ENCODE data around the gene TBC1D22A. TPM values are rescaled to one million over a fixed set of nuclear protein-coding genes. Genes with fewer than 3 reads are reported as not detected.

The TBC1D22A gene
- total RNA-seq, 2 experiments from 2014 or later: 36.0 to 38.0 TPM

DNA sequence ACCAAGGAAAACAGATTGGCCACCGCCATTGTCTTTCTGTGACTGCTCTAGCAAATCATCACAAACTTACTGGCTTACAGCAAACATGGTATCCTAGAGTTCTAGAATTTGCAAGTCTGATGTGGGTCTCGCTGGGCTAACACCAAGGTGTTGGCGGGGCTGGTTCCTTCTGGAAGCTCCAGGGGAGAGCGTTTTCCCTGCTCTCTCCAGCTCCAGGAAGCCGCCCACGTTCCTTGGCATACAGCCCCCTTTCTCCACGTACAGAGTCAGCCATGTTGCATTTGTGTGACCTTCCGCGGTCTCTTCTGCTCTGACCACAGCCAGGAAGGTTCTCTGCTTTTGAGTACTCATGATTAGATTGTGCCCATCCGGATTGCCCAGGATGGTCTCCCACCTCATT lies 27.5 kb downstream of the TBC1D22A start:
- peak overlapping the region; percentile 73 for H3K4me3 Mint-ChIP-seq
- CTCF ChIA-PET: no interaction called here

DNA sequence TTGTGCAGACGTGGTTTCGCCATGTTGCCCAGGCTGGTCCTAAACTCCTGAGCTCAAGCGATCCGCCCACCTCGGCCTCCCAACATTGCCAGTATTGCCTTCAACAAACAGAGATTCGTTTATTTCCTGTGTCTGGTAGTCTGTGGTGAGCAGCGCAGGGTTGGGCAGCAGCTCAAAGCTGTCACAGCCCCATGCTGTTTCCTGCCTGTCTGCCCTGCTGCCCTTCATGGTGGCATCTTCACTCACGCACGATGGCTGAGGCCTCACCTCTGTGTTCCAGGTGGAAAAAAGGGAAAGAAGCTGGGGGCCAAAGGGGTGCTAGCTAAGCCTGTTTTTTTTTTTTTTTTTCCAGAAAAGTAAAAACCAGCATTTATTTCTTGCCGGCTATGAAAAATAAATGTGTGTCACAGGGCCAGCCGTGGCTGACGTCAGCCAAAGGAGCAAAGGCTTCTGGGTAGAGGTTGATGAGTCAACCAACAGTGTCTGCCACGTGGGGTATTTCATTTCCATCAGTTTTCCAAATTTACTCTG lies 28.8 kb downstream of the TBC1D22A start:
- Mint-ChIP-seq H3K4me3 (peak overlapping the region; percentile 73), H3K27me3 (no peaks in the 10 kb centered on the region), H3K9me3 (ENCODE audit: low read depth) (no peaks in the 10 kb centered on the region), H3K36me3 (ENCODE audit: low read depth) (peaks cover 24% of the 10 kb centered on the region), H3K4me1 (peaks cover 51% of the 10 kb centered on the region), H3K27ac (peak overlapping the region; percentile 96)
- CTCF ChIA-PET: interaction anchor here (0.7 to 2.2 kb wide), 6 partner anchors 9 to 129 kb away, joined by 3 to 35 read pairs (median 3); partner anchors contain the start of gene TBC1D22A
- POLR2A ChIA-PET: interaction anchor here (0.7 to 1.4 kb wide), 4 partner anchors 11 to 76 kb away, joined by 3 to 5 read pairs (median 3); no protein-coding TSS in a partner anchor
- ATAC-seq: peak; percentile 93
- intact Hi-C loops (cut with DNase I, micrococcal nuclease): loop anchor here (1.0 kb wide), 4 partner anchors 17 to 117 kb away; partner anchors contain the start of genes TBC1D22A (in 2 of the 2) and CERK (in 1 of the 2)
- peak; percentile 88 for DNase-seq

More for the DNA sequence above, 27.5 kb downstream of the TBC1D22A start:
- H3K4me1 Mint-ChIP-seq: peaks cover 51% of the 10 kb centered on the region
- DNase-seq (no peak), ATAC-seq (no peak)
- peak overlapping the region; percentile 96 for H3K27ac Mint-ChIP-seq
- POLR2A ChIA-PET: interaction anchor here (1.4 kb wide), 1 partner anchor 10 kb away, joined by 3 read pairs; no protein-coding TSS in a partner anchor
- H3K9me3 Mint-ChIP-seq (ENCODE audit: low read depth): no peaks in the 10 kb centered on the region
- H3K36me3 Mint-ChIP-seq (ENCODE audit: low read depth): peaks cover 22% of the 10 kb centered on the region
- intact Hi-C loops (cut with DNase I, micrococcal nuclease): no loop called here
- no peaks in the 10 kb centered on the region for H3K27me3 Mint-ChIP-seq

DNA sequence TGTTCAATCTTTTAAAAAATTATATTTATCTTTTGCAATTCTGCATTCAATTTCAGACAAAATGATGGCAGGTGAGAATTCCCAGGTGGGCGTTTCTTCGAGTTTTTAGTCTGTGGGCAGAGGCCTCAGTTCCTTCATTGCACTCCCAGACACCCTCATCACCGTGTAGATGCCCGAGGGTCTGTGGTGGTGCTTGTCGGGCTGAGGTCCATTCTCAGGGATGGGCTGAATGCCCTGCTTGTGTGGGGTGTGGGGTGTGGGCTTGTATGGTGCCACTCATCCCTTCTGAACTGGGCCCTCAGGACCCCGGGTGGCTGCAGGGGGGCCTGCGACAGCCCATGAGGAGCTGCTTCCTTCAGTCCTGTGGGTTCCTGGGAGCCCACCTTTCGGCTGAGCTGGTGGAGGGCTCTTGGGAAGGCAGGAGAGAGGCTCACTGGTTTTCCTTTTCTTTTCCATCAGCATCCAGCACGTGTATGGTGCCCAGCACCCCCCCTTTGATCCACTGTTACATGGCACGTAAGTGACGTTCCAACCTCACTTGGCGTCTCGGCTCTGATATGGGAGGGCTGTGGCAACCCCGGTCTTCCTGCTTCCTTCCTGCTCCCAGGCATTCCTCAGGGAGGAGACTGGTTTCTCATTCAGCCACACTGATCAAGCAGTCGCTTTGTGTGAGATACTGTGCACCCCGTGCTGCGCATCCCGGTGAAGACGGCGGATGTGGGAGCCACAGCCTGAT lies 29.8 kb downstream of the TBC1D22A start:
- no peaks in the 10 kb centered on the region for H3K9me3 Mint-ChIP-seq (ENCODE audit: low read depth)
- intact Hi-C loops (cut with DNase I, micrococcal nuclease): no loop called here
- POLR2A ChIA-PET: interaction anchor here (0.7 to 1.4 kb wide), 3 partner anchors 9 to 77 kb away, joined by 3 to 5 read pairs (median 3); no protein-coding TSS in a partner anchor
- H3K4me3 Mint-ChIP-seq: peak overlapping the region; percentile 73
- peaks cover 51% of the 10 kb centered on the region for H3K4me1 Mint-ChIP-seq
- peak overlapping the region; percentile 96 for H3K27ac Mint-ChIP-seq
- no peaks in the 10 kb centered on the region for H3K27me3 Mint-ChIP-seq
- CTCF ChIA-PET: interaction anchor here (0.9 to 2.2 kb wide), 4 partner anchors 8 to 30 kb away, joined by 3 to 35 read pairs (median 3); partner anchors contain the start of gene TBC1D22A
- peaks cover 26% of the 10 kb centered on the region for H3K36me3 Mint-ChIP-seq (ENCODE audit: low read depth)
- no peak for DNase-seq
- no peak for ATAC-seq

DNA sequence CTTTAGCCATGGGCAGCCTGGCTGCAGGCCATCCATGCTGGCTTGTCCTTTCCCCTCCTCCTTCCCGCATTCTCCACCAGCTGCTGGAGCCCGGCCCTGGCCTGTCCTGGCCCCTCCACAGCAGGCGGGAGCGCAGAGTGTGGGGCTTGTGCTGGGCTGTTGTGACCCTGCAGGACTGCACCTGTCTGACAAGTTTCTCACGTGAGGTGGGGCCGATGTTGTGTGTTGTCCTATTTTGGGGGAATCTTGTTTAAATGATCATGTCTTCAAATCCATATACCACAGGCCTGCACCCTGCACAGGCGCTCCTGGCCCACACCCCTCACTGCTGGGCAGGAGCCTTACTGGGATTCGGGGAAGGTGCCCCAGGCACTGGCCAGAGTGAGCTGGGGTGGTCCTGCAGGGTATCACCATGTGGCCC lies 30.4 kb downstream of the TBC1D22A start:
- H3K4me3 Mint-ChIP-seq: no peak overlapping the region
- no peak for DNase-seq
- no peak for ATAC-seq
- no peaks in the 10 kb centered on the region for H3K9me3 Mint-ChIP-seq (ENCODE audit: low read depth)
- H3K36me3 Mint-ChIP-seq (ENCODE audit: low read depth): peaks cover 28% of the 10 kb centered on the region
- H3K4me1 Mint-ChIP-seq: peaks cover 45% of the 10 kb centered on the region
- intact Hi-C loops (cut with DNase I, micrococcal nuclease): no loop called here
- ChIA-PET CTCF (interaction anchor here (0.9 to 2.2 kb wide), 2 partner anchors 10 to 12 kb away, joined by 3 to 35 read pairs; no protein-coding TSS in a partner anchor), POLR2A (no interaction called here)
- H3K27ac Mint-ChIP-seq: peak overlapping the region; percentile 96
- H3K27me3 Mint-ChIP-seq: no peaks in the 10 kb centered on the region

DNA sequence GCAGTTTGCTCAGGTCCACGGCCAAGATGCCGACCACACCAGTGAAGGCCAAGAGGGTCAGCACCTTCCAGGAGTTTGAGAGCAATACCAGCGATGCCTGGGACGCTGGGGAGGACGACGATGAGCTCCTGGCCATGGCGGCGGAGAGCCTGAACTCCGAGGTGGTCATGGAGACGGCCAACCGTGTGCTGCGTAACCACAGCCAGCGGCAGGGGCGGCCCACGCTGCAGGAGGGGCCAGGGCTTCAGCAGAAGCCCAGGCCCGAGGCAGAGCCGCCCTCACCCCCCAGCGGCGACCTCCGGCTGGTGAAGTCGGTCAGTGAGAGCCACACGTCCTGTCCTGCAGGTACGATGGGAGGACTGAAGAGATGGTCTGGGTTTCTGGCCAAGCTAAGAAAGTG lies 31.0 kb downstream of the TBC1D22A start:
- intact Hi-C loops (cut with DNase I, micrococcal nuclease): no loop called here

DNA sequence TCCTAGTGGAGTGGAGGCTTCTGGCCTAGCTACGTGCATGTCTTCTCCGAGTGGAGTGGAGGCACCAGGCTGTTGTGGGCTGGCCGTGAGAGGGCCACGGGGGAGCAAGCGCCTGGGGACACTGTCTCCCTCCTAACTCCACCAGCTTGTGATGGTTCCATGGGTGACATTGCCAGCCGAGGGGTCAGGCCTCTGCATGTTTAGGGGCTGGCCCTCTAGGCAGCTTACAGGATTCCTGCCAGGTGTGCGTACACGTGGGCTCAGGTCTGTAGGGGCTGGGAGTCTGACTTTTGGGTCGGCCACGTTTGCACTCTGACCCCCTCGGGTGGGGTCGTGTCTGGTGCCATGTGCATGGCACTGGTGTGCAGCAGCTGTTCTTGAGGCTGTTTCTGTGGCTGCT lies 31.6 kb downstream of the TBC1D22A start:
- ATAC-seq (no peak), DNase-seq (no peak)
- Mint-ChIP-seq H3K9me3 (ENCODE audit: low read depth) (no peaks in the 10 kb centered on the region), H3K27me3 (no peaks in the 10 kb centered on the region), H3K4me1 (peaks cover 36% of the 10 kb centered on the region), H3K36me3 (ENCODE audit: low read depth) (peaks cover 35% of the 10 kb centered on the region), H3K27ac (no peak overlapping the region), H3K4me3 (no peak overlapping the region)
- ChIA-PET CTCF (interaction anchor here (0.6 to 2.1 kb wide), 6 partner anchors 10 to 192 kb away, joined by 3 to 8 read pairs (median 4); partner anchors contain the start of gene TBC1D22A), POLR2A (no interaction called here)
- intact Hi-C loops (cut with DNase I, micrococcal nuclease): no loop called here

More for the DNA sequence above, 31.0 kb downstream of the TBC1D22A start:
- no peaks in the 10 kb centered on the region for H3K27me3 Mint-ChIP-seq
- H3K4me3 Mint-ChIP-seq: no peak overlapping the region
- ChIA-PET POLR2A (no interaction called here), CTCF (interaction anchor here (0.8 to 2.1 kb wide), 3 partner anchors 18 to 32 kb away, joined by 3 to 6 read pairs (median 3); partner anchors contain the start of gene TBC1D22A)
- peak overlapping the region; percentile 51 for H3K27ac Mint-ChIP-seq
- DNase-seq: no peak
- no peaks in the 10 kb centered on the region for H3K9me3 Mint-ChIP-seq (ENCODE audit: low read depth)
- peaks cover 40% of the 10 kb centered on the region for H3K4me1 Mint-ChIP-seq
- no peak for ATAC-seq
- H3K36me3 Mint-ChIP-seq (ENCODE audit: low read depth): peaks cover 30% of the 10 kb centered on the region

DNA sequence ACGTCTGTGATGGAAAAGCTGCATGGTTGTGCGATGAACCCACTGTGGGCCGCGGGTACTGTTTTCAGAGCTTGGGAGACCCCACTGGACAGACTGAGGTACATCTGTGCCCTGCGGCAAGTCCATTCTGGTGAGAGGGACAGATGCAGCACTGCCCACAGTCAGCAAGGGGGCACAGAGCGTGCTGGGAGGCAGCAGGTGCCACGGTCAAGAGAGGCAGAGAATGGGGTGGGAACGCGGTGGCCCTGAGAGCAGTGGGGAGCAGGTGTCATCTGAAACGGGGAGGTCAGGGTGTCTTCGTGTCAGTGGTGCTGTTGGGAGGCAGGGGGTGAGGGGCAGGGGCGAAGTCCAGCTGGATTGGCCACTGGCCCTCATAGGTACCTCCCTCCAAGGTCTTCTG lies 32.0 kb downstream of the TBC1D22A start:
- H3K4me3 Mint-ChIP-seq: no peak overlapping the region
- POLR2A ChIA-PET: no interaction called here
- H3K4me1 Mint-ChIP-seq: peaks cover 33% of the 10 kb centered on the region
- intact Hi-C loops (cut with DNase I, micrococcal nuclease): no loop called here
- H3K27me3 Mint-ChIP-seq: no peaks in the 10 kb centered on the region
- CTCF ChIA-PET: interaction anchor here (0.6 to 2.1 kb wide), 6 partner anchors 9 to 192 kb away, joined by 3 to 8 read pairs (median 4); partner anchors contain the start of gene TBC1D22A
- no peak for DNase-seq
- no peaks in the 10 kb centered on the region for H3K9me3 Mint-ChIP-seq (ENCODE audit: low read depth)
- ATAC-seq: no peak
- H3K27ac Mint-ChIP-seq: no peak overlapping the region
- H3K36me3 Mint-ChIP-seq (ENCODE audit: low read depth): peaks cover 39% of the 10 kb centered on the region

DNA sequence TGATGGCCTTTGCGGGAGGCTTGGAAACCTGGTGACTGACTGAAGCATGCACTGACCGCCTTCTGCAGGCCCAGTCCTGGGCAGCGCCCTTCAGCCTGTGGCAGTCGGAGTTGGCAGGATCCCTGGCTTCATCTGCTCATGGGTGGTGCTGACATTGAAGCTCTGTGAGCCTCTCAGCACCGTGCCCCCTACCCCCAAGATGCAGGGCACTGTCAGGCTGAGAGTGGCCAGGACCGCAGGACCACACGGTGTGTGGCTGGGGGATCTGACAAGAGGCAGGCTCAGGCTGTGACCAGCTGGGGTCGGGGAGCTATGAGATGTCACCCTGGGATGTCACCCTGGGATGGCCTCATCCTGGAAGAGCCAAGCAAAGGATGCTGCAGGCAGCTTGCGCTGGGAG lies 32.7 kb downstream of the TBC1D22A start:
- intact Hi-C loops (cut with DNase I, micrococcal nuclease): no loop called here
- no peak overlapping the region for H3K27ac Mint-ChIP-seq
- H3K4me1 Mint-ChIP-seq: peaks cover 27% of the 10 kb centered on the region
- no peak overlapping the region for H3K4me3 Mint-ChIP-seq
- ChIA-PET CTCF (interaction anchor here (0.9 to 2.1 kb wide), 4 partner anchors 9 to 36 kb away, joined by 3 to 8 read pairs (median 6); no protein-coding TSS in a partner anchor), POLR2A (no interaction called here)
- no peaks in the 10 kb centered on the region for H3K9me3 Mint-ChIP-seq (ENCODE audit: low read depth)
- ATAC-seq (no peak), DNase-seq (no peak)
- no peaks in the 10 kb centered on the region for H3K27me3 Mint-ChIP-seq
- H3K36me3 Mint-ChIP-seq (ENCODE audit: low read depth): peaks cover 46% of the 10 kb centered on the region

DNA sequence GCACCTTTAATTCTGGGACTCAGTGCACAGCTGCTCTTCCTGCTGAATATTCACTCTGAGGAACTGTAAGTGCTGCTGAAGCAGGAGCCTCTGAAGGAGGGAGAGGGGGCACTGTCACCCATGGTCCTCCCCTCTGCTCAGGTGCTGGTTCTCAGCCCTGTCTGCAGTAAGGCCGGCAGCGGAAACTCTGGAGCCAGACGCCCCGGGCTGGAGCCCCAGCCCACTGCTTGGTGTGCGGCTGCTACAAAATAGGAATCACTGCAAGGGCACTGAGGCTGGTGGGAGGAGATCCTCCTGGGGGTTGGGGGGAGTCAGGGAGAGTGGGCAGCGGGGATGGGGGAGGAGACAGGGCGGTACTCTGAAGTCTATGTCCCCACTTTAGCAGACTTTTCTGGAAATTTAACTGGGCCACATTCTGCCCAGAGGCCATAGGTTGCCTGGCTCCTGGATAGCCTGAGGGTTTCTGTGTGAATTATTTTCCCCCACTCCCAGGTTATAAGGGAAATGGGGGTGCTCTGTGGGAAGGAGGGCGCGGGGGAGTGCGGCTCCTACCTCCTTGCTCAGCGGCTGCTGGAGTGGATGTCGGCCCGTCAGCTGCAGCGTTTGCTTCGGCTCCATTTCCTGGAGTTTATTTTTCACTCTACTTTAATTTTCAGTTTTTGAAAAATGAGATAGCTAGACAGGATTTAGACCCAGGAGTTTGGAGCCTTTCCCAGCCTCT lies 33.6 kb downstream of the TBC1D22A start:
- Mint-ChIP-seq H3K27ac (no peak overlapping the region), H3K9me3 (ENCODE audit: low read depth) (no peaks in the 10 kb centered on the region), H3K4me1 (peaks cover 19% of the 10 kb centered on the region), H3K4me3 (no peak overlapping the region), H3K36me3 (ENCODE audit: low read depth) (peaks cover 50% of the 10 kb centered on the region), H3K27me3 (no peaks in the 10 kb centered on the region)
- DNase-seq (no peak), ATAC-seq (no peak)
- ChIA-PET POLR2A (no interaction called here), CTCF (interaction anchor here (0.9 to 1.7 kb wide), 2 partner anchors 27 to 37 kb away, joined by 3 to 6 read pairs; no protein-coding TSS in a partner anchor)
- intact Hi-C loops (cut with DNase I, micrococcal nuclease): no loop called here

DNA sequence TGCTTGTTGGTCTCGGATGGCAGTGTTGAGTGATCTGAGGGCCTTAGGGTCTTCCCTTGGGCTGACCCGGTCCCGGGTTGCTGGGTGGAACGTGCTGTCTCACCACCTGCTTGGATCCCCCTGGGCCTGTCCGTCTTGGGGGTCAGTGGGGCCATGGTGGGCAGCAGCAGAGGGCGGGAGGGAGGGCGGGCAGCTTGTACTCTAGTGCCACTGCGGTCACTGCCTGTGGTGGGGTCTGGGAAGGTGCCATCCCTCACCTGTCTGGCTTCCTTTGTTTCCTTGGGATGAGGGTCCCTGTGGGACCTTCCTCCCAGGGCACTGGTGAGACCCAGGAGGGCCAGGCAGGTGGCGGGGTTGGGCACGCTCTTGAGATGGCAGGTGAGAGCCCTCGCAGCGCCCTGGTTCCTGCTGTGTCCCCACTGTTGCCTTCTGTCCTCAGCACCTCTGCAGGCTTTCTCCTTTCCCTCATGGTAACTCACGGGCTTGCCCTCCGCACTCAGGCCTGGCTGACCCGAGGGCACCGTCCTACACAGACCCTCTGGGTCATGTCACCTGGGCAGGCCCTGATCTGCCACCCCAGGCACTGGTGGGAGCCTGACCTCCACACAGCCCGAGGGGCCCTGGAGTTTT lies 34.2 kb downstream of the TBC1D22A start:
- H3K36me3 Mint-ChIP-seq (ENCODE audit: low read depth): peaks cover 53% of the 10 kb centered on the region
- H3K27me3 Mint-ChIP-seq: no peaks in the 10 kb centered on the region
- ATAC-seq (no peak), DNase-seq (no peak)
- peaks cover 12% of the 10 kb centered on the region for H3K4me1 Mint-ChIP-seq
- POLR2A ChIA-PET: no interaction called here
- H3K4me3 Mint-ChIP-seq: no peak overlapping the region
- H3K9me3 Mint-ChIP-seq (ENCODE audit: low read depth): no peaks in the 10 kb centered on the region
- intact Hi-C loops (cut with DNase I, micrococcal nuclease): no loop called here
- CTCF ChIA-PET: interaction anchor here (1.0 kb wide), 1 partner anchor 11 kb away, joined by 3 read pairs; no protein-coding TSS in a partner anchor
- no peak overlapping the region for H3K27ac Mint-ChIP-seq

Data from activated CD4-positive, alpha-beta T cell treated with anti-CD3 and anti-CD28 coated beads for 36 hours (primary cell).